Peyer's patch (tissue), 4 donors: Measurements from ENCODE around the gene SGK2.

Source experiments
- POLR2A ChIP-seq, 2 donors: fragments of 450-650 bp; IDR thresholded peaks; one replicate each; pipeline ENCODE4 v1.5.1; 2017; ENCODE audit warnings: antibody characterized with exemption in 2 of 2, mild to moderate bottlenecking in 2 of 2, moderate library complexity in 2 of 2
- TF ChIP-seq, protein P1 (sequence below), 6 experiments: fragments of 450-650 bp in 4 of 6; fragments of 200-600 bp in 2 of 6; sonication (generic) in 1 of 6; IDR thresholded peaks; one replicate each; pipeline ENCODE4 v1.5.1; 2017 to 2019; ENCODE audit warnings: antibody characterized with exemption in 6 of 6, mild to moderate bottlenecking in 3 of 6, moderate library complexity in 1 of 6

DNA sequence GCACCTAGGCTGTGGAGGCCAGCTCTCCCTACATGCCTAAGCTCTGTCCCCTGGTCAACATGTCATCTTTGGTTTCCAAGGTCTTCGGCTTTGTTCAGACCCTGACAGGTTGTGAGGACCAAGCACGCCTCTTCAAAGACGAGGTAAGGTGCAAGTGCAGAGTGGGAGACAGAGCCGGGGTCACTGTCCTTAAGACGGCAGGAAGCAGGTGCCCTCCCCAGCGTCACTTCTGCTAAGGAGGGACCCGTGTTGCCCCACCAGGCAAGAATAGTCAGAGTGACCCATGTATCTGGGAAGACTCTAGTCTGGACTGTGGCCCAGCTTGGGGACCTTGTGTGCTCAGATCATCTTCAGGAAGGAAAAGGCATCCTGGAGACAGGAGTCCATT is 18.2 kb upstream of the SGK2 start:
- TF ChIP-seq, protein P1, sequence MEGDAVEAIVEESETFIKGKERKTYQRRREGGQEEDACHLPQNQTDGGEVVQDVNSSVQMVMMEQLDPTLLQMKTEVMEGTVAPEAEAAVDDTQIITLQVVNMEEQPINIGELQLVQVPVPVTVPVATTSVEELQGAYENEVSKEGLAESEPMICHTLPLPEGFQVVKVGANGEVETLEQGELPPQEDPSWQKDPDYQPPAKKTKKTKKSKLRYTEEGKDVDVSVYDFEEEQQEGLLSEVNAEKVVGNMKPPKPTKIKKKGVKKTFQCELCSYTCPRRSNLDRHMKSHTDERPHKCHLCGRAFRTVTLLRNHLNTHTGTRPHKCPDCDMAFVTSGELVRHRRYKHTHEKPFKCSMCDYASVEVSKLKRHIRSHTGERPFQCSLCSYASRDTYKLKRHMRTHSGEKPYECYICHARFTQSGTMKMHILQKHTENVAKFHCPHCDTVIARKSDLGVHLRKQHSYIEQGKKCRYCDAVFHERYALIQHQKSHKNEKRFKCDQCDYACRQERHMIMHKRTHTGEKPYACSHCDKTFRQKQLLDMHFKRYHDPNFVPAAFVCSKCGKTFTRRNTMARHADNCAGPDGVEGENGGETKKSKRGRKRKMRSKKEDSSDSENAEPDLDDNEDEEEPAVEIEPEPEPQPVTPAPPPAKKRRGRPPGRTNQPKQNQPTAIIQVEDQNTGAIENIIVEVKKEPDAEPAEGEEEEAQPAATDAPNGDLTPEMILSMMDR (IDR thresholded peaks at IDR 0.05), result no peak
- no peak for TF ChIP-seq POLR2A (IDR thresholded peaks at IDR 0.05)
